ENCODE results near the gene YPEL2. TPM values are rescaled to one million over a fixed set of nuclear protein-coding genes. Genes with fewer than 3 reads are reported as not detected.

The YPEL2 gene
- total RNA-seq, 1 experiment from 2014 or later: 4.1 TPM

GRCh38 chr17:59349178-59349577 is 17.7 kb downstream of the YPEL2 start:
- H3K27me3 Mint-ChIP-seq (ENCODE audit: unreplicated experiment): peaks cover 2% of the 10 kb centered on the region
- no peak overlapping the region for H3K27ac Mint-ChIP-seq (ENCODE audit: unreplicated experiment)
- CTCF ChIA-PET: no interaction called here

GRCh38 chr17:59353106-59353854 is 21.8 kb downstream of the YPEL2 start:
- Mint-ChIP-seq H3K27ac (ENCODE audit: unreplicated experiment) (no peak overlapping the region), H3K36me3 (ENCODE audit: insufficient read depth, unreplicated experiment) (no peaks in the 10 kb centered on the region), H3K9me3 (ENCODE audit: low read depth, unreplicated experiment) (no peaks in the 10 kb centered on the region), H3K4me1 (ENCODE audit: low read depth, unreplicated experiment) (peaks cover 9% of the 10 kb centered on the region), H3K27me3 (ENCODE audit: unreplicated experiment) (no peaks in the 10 kb centered on the region), H3K4me3 (ENCODE audit: low read depth, unreplicated experiment) (no peak overlapping the region)
- DNase-seq: no peak
- TF ChIP-seq CTCF (IDR thresholded peaks at IDR 0.05; ENCODE audit: unreplicated experiment): no peak
- CTCF ChIA-PET: no interaction called here
- intact Hi-C loops (cut with micrococcal nuclease; ENCODE audit: unreplicated experiment): no loop called here
- no TSS peak for BruUV-seq (replicated peaks)

More at GRCh38 chr17:59349178-59349577, 17.7 kb downstream of the YPEL2 start:
- no peak for DNase-seq
- intact Hi-C loops (cut with micrococcal nuclease; ENCODE audit: unreplicated experiment): no loop called here
- no peak for TF ChIP-seq CTCF (IDR thresholded peaks at IDR 0.05; ENCODE audit: unreplicated experiment)
- BruUV-seq (replicated peaks): no TSS peak
- Mint-ChIP-seq H3K4me1 (ENCODE audit: low read depth, unreplicated experiment) (no peaks in the 10 kb centered on the region), H3K36me3 (ENCODE audit: insufficient read depth, unreplicated experiment) (no peaks in the 10 kb centered on the region), H3K9me3 (ENCODE audit: low read depth, unreplicated experiment) (no peaks in the 10 kb centered on the region), H3K4me3 (ENCODE audit: low read depth, unreplicated experiment) (no peak overlapping the region)

GRCh38 chr17:59353936-59354755 is 22.7 kb downstream of the YPEL2 start:
- peaks cover 9% of the 10 kb centered on the region for H3K4me1 Mint-ChIP-seq (ENCODE audit: low read depth, unreplicated experiment)

More at GRCh38 chr17:59353936-59354755, 22.7 kb downstream of the YPEL2 start:
- BruUV-seq (replicated peaks): no TSS peak
- Mint-ChIP-seq H3K4me3 (ENCODE audit: low read depth, unreplicated experiment) (no peak overlapping the region), H3K27me3 (ENCODE audit: unreplicated experiment) (no peaks in the 10 kb centered on the region), H3K9me3 (ENCODE audit: low read depth, unreplicated experiment) (no peaks in the 10 kb centered on the region), H3K27ac (ENCODE audit: unreplicated experiment) (no peak overlapping the region), H3K36me3 (ENCODE audit: insufficient read depth, unreplicated experiment) (no peaks in the 10 kb centered on the region)
- intact Hi-C loops (cut with micrococcal nuclease; ENCODE audit: unreplicated experiment): no loop called here
- no peak for DNase-seq
- TF ChIP-seq CTCF (IDR thresholded peaks at IDR 0.05; ENCODE audit: unreplicated experiment): no peak
- CTCF ChIA-PET: no interaction called here
